CD4-positive, alpha-beta T cell treated with Interleukin-4 for 4 hours (primary cell): Measurements from ENCODE around the gene PDXK.

Source experiments
- DNase-seq: peaks from one replicate; pipeline ENCODE4 v3.0.0-alpha.2; 2020

Gene PDXK

DNA sequence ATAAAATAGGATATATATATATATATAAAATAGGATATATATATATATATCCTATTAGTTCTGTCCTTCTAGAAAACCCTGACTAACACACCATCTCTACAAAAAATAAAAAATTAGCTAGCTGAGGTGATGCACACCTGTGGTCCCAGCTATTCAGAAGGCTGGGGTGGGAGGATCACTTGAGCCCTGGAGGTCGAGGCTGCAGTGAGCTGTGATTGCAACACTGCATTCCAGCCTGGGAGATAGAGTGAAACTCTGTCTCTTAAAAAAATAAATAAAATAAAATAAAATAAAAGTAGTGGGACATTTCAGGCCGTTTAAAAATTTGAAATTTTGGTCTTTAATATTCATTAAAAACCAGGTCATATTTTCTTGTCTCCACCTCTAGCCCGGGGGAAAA, 66.2 kb downstream of the PDXK start:
- DNase-seq, result no peak

DNA sequence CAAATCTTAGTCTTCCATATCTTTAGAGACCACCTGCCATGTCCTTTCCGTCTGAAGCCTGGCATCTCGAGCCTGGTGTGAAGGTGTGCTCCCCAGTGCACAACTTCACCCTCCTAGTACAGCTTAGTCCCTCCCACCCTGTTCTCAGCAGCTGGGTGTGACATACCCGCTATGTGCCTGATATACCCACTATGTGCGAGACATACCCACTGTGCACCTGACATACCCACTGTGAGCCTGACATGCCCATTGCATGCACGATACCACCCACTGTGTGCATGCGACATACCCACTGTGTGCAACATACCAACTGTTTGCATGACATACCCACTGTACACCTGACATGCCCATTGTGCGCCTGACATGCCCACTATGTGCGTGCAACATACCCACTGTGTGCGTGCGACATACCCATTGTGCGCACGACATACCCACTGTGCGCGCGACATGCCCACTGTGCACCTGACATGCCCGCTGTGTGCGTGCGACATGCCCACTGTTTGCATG, 67.4 kb downstream of the PDXK start:
- DNase-seq, result no peak

DNA sequence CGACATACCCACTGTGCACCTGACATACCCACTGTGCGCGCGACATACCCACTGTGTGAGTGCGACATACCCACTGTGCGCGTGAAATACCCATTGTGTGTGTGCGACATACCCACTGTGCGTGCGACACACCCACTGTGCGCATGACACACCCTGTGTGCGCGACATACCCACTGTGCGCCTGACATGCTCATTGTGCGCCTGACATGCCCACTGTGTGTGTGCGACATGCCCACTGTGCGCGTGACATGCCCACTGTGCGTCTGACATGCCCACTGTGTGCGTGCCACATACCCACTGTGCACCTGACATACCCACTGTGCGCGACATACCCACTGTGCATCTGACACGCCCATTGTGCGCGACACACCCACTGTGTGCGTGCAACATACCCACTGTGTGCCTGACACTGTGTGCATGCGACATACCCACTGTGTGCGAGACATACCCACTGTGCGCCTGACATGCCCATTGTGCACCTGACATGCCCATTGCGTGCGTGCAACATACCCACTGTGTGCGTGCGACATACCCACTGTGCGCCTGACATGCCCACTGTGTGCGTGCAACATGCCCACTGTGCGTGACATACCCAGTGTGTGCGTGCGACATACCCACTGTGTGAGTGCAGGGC, 68.0 kb downstream of the PDXK start:
- DNase-seq, result no peak

DNA sequence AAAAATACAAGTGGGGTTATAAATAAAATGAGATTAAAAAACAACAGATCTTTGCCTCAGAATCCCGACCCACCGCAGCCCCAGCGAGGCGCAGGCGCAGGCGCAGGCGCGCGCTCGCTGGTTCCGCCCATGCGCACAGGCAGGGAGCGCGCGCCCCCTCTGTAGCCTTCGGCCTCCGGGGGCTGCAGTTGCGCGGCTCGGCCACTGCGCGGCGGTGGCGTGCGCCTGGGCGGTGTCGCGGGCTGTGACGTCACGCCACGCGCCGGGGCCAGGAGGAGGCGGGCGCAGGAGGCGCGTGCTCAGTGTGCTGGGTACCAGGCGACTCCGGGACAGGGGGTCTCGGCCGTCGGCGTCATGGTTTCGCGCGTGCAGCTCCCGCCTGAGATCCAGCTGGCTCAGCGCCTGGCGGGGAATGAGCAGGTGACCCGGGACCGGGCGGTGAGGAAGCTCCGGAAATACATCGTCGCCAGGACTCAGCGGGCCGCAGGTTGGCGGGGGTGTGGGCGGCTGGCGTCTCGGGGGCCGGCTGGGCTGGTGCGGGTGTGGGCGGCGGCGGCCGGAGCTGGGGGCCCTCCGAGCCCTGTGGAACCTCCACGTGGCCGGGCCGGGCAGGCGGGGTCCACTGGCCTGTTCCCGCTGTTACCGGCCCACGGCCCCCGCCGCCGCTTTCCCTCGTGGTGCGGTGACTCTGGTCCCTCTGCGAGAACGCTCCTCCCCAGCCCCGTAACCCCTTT, 70.5 kb downstream of the PDXK start, which contains the start of gene RRP1:
Gene RRP1 (plus strand): TSS at position 302 of the 734 bp plus-strand sequence. CDS start 53 bp downstream, at position 355.
- peak; percentile 88 for DNase-seq

DNA sequence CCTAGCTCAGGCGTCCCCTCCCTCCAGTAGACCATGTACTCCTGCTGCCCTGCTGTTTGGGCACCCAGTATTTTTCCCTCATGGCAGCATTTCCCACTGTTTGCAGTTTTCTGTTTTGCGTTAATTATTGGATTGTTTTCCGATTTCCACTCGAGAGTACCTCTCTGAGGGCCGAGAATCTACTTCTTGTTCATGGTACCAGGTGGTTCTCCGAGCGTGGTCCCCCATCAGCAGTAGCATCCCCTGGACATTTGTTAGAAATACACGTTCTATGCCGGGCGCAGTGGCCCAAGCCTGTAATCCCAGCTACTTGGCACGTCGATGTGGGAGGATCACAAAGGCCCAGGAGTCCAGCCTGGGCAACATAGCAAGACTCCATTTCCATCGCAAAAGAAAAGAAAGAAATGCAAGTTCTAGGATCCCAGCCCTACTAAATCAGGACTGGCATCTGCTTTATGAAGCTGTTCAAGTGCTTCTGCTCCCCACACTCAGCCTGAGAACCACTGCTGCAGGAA, 71.1 kb downstream of the PDXK start:
- DNase-seq, result no peak

DNA sequence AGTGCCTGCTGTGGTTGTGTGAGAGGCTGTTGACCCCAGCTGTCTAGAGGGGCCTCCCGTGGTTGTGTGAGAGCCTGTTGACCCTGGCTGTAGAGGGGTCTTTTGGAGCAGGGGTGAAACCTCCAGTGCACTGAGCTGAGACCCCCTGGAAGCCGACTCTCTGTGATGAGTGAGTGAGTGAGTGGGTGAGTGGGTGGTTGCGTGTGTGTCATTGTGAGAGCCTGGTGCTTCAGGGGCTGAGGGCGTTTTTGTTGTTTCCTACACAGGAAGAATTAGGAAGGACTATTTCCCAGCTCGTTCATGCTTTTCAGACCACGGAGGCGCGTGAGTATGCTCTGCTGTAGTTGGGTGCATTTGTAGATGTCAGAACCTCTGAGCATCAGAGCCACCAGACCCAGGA, 73.5 kb downstream of the PDXK start:
- DNase-seq, result no peak

DNA sequence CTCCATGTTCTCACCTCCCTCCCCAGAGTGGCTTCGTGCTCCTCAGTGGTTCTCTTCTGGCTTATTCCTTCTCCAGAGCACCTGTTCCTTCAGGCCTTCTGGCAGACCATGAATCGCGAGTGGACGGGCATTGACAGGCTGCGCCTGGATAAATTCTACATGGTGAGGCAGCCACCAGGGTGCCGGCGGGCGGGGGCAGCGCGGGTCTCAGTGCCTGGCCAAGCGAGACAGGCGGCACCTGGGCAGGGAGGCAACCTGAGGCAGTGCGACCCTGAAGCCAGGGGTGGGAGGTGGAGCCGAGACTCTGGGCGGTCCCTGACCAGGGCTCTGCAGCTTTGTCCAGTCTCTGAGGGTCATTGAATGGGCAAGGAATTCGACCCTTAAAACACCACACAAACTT, 74.3 kb downstream of the PDXK start:
- DNase-seq, result no peak

DNA sequence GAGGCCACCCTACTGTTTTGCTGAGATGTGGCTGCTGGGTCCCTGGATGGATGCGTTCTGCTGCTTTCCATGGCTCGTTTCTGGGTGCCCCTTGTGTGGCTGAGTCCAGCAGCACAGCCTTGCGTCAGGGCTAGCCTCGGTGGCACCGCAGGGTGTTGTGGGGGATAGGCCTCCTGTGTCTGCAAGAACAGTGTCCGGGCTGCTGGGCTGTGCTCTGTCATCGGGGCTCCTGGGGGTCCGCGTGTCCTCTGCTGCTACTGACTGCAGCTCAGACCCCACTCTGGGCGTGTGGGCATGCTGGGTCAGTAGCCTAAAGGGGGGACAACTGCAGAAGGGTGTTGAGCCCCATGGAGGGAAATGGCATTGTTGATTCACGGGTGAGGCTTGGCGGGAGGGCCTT, 75.4 kb downstream of the PDXK start:
- no peak for DNase-seq

DNA sequence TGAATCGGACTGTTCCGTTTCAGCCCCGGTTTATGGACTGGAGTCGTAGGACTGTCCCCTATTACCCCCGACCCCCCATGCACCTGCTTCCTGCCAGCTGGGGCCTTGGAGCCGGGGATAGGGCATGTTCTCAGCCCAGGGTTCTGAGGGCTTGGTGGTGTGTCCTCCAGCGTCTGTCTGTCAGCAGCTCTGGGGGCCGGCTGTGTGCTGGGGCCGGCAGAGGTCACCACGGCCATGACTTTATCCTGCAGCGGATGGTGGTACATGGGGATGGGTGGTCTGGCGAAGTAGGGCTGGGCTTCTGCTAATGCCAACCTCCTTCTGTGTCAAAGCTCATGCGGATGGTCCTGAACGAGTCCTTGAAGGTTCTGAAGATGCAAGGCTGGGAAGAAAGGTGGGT, 75.9 kb downstream of the PDXK start:
- no peak for DNase-seq

DNA sequence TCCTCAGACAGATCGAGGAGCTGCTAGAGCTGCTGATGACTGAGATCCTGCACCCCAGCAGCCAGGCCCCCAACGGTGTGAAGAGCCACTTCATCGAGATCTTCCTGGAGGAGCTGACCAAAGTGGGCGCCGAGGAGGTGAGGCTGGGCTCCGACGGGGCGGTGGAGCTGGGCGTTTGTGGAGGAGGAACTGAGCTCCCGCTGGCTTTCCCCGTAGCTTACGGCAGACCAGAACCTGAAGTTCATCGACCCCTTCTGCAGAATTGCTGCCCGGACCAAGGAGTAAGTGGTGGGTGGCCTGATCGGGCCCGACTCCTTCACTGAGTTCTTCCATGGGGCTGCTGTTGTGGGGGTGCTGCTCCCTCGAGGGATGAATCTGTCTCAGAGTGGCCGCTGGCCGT, 78.5 kb downstream of the PDXK start:
- no peak for DNase-seq

DNA sequence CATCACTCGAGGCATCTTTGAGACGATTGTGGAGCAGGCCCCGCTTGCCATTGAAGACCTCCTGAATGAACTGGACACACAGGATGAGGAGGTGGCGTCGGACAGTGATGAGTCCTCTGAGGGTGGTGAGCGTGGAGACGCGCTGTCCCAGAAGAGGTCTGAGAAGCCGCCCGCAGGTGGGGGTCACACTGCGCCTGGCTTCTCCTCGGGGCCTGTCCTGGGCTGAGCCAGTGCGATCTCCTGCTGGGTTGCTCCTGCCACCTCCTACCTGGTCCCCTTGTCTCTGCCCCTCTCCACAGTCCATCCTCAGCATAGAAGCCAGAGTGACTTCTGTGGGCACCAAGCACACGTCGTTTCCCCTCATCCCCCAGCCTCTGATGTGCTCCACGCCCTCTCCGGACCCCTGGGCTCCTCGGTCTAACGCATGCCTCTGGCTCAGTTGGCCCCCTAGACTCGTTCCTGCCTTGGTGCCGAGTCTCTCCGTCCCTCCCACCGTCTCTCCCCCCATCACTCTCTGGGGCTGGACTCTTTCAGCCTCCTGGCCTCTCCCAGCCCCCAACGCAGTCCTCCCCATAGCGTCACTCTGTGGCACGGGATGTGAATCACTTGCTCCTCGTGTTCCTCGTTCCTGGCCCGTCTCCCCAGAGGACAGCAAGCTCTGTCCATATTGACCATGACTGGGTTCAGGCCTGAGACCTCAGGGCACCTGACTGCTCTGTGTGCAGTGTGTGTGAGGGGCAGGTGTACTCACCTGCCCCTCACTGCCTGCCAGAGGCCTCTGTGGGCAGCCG, 79.2 kb downstream of the PDXK start:
- DNase-seq, result no peak

DNA sequence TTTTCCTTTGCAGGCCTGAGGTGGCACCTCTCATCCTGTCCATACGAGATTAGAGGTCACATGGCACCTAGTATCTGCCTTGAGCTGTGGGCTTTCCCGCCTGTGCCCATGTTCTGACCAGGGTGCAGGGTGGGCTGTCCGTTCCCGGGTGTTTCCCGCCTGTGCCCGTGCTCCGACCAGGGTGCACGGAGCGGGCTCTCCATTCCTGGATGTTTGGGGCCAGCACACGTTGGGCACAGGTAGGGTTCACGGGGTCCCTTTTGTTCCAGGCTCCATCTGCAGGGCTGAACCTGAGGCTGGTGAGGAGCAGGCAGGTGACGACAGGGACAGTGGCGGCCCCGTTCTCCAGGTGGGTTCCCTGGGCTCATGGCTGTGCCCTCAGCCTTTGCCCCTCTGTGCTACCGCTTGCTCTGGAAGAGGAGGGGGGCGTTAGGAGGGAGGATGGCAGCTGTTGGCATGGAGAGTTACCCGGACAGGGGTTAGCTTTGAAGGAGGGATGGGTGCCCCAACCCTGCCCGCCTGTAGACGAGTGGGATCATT, 80.4 kb downstream of the PDXK start:
- DNase-seq, result no peak

DNA sequence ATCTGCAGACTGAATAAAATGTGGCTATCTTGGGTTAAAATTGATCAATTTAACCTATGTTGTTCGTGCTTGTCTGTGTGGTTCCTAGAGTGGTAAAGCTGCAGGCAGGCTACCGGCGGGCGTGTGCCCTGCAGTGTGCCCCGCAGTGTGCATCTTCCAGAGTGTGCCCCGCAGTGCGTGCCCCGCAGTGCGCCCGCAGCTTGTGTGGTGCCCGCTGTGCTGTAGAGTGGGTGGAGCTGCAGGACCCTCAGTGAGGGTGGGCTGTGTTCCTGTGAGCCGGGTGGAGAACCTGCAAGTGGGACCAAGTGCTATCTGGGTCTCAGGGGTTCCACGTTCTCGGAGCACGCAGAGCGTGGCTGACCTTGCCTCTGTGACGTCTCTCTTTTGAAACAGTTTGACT, 81.2 kb downstream of the PDXK start:
- DNase-seq, result no peak

DNA sequence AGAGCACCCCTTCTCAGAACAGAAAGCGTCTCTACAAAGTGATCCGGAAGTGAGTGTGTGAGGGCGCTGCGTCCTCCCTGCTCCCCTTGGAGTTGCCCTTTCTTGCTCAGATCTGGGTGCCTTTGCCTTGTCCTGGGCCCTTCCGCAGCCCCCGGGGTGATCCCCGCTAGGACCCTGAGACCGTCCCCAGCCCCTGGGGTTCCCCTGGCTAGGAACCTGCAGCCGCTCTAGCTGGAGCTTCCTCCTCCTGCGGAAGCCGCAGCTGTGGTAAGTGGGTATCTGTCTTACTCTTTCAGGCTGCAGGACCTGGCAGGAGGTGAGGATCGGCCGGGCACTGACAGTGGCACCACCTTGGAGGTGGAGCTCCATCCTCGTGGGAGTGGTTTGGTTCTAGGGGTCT, 81.6 kb downstream of the PDXK start:
- DNase-seq, result no peak

DNA sequence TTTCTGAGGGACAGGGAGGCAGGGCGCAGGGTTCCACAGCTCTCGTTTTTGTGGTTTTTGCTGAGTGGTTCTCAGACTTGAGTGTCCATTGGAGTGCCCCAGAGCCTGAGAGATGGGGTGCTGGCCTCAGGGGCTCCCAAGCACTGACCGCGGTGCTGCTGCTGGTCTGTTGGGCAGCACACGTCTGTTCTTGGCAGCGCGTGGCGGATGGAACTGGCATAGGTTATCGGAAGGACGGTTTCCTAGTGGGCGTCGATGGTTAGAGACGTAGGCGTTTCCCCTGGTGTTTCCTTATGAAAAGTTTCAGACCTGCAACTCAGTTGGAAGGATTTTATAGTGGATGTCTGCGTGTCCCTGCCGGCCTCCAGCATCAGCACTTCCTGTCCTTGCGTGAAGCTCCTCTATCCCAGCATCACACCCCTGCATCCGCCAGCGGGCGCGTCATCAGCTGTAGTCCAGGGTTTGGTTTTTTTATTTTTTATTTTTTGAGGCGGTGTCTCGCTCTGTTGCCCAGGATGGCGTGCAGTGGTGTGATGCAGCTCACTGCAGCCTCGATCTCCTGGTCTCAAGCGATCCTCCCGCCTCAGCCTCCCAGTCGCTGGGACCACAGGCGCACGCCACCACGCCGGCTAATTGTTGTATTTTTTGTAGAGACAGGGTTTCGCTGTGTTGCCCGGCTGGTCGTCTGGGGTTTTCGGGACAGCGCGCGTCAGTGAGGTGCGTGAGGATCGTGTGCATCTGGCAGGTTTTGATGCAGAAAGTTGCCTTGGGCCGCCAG, 82.3 kb downstream of the PDXK start:
- no peak for DNase-seq

DNA sequence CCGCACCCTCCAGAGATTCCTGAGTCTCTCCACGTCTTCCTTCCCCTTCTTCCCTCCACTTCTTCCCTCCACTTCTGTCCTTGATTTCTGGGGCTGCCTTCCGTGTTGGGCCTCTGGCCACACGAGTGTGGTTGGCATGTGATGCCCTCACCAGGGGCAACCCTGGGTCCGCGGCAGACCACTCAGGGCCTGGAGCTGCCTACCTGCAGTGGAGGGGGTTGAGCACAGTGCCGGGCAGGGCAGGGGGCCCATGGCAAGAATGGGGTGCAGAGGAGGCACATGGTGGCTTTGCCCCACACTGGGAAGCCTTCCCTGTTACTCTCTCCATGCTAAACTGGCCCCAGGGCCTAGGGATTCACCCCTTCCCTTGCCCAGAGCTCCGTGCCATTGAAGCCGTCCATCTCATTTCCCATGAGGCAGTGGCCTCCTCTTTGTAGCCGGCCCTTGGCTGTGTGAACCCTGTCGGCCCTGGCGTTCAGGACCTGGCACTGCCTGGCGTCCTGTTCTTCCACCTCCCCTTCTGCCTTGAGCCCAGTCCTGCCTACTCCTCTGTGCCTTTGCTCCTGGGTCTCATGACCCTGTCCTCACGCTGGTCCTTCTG, 83.9 kb downstream of the PDXK start:
- DNase-seq, result no peak

DNA sequence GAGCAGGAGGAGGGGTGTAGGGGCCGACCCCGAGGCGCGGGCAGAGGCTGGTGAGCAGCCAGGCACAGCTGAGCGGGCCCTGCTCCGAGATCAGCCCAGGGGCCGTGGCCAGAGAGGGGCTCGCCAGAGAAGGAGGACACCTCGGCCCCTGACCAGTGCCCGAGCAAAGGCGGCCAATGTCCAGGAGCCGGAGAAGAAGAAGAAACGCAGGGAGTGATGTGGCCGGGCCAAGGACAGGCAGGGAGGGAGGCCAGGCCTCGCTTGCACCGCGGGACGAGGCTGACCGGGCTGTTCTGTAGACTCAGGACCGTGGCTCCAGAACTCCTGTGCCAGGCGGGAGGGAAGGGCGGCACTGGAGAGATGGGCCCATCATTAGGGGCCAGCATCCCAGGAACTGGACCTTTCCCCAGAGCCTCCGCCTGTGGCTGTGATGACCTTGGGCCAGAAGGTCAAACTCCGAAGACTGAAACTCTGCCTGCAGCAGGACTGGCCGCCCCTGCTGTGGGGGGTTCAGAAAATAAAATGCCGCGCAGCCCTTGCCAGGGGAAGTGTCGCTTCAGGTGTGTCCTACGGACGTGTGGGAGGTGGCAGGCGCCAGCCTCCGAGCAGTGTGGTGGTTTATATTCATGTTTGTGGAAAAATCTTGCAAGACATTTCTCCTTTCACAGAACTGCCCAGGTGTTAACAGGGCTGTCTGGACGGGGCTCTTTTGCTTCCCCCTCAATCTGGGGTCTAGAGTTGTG, 84.8 kb downstream of the PDXK start:
- no peak for DNase-seq

DNA sequence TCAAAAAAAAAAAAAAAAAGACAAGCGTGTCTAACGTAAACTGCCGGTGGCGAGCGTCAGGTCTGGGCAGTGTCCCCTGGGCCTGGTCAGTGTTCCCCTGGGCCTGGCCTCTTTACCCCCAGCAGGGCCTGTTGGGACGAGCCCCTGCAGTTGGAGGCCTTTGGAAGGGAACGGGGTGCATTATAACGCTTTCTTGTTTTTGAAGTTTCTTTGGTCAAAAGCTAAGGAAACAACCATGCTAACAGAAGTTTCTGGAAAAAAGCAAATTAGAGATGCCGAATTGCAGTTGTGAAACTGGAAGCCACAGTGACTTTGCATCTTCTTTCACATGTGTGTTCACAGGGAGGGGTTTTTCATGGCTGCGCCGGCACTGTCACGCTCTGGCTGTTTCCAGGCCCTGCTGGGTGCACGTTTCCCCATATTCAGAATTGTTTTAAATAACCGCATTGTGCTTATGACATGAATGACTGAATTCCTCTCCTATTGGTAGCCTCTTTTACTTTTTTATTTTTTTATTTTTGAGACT, 86.4 kb downstream of the PDXK start:
- DNase-seq, result peak; percentile 13

DNA sequence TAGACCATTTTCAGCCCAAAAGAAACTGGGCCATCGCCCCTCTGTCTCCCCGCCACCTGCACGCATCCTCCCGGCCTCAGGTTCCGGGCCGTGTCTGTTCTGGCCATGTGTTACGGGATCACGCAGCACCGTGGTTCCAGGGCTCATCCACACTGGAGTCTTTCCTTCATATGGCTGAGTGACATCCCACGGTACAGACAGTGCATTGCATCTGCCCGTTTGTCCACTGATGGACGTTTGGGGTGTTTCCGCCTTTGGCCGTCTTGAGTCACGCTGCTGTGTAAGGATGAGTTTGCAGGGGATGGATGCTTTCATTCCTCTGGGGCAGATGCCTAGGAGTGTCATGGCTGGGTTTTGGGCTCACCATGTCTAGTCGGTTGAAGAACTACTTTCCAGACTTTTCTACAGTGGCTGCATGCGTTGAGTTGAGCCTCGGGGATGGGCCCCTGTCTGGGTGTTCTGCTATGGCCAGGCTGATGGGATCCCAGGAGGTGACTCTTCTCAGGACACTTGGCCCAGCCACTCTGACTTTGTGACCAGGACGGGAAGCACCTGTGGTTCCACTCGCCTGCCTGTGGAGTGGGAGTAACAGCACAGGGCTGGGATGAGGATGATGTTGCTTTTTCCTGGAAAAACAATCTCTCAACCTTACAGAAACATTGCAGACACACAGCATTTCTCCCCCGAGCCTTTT, 87.2 kb downstream of the PDXK start:
- no peak for DNase-seq

DNA sequence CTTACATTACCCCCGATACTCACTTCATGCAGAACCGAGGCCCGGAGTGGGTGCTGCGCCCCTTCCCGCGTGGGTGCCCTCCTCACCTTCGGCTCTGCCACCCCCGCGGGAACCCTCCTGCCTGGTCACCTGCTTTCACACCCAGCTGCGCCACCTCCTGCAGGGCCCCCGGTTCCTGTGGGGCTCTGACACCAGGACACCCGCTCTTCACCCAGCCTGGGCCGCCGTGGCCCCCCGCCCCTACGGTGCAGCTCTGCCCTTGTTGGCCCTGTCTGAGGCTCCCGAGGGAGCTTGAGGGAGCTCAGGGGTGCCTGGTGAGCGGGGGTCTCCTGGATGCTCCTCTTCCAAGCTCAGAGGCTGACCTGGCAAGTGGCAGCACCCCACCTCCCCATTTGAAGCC, 89.4 kb downstream of the PDXK start:
- no peak for DNase-seq
